ENCODE results near the gene CDK5RAP3. TPM values are rescaled to one million over a fixed set of nuclear protein-coding genes. Genes with fewer than 3 reads are reported as not detected.
"Not testable (repeated sequence)": the region's sequence is repeated elsewhere in the genome, so short reads cannot be mapped to it uniquely, and the experiment has no call there.

CDK5RAP3 gene
- total RNA-seq, 1 experiment from 2014 or later, result 213 TPM

- not testable (repeated sequence) for H3K79me2 ChIP-seq (ENCODE audit: low read length); H3K9me2 ChIP-seq (replicated peaks; ENCODE audit: insufficient read depth, low read length); H2AFZ ChIP-seq (ENCODE audit: low read length); H3K9me3 ChIP-seq (ENCODE audit: low read length); H3K36me3 ChIP-seq (ENCODE audit: insufficient read depth, low read length); DNase-seq; H3K27ac ChIP-seq (ENCODE audit: low read length); H3K9ac ChIP-seq (ENCODE audit: low read length); H4K20me1 ChIP-seq (ENCODE audit: insufficient read depth, low read depth, low read length); H3K4me2 ChIP-seq (ENCODE audit: low read depth, low read length, poor library complexity, severe bottlenecking); H3K27me3 ChIP-seq (ENCODE audit: low read length); H3K4me3 ChIP-seq (ENCODE audit: low read length)
- peaks cover 45% of the 10 kb centered on the region for H3K4me1 ChIP-seq (ENCODE audit: low read length)
These were observed 30.7 kb downstream of the CDK5RAP3 start for GRCh38 chr17:48001657-48002056.

GRCh38 chr17:48002266-48002915 is 31.5 kb downstream of the CDK5RAP3 start:
- H2AFZ ChIP-seq (ENCODE audit: low read length), result peak overlapping the region; percentile 34
- peak overlapping the region; percentile 61 for H3K4me2 ChIP-seq (ENCODE audit: low read depth, low read length, poor library complexity, severe bottlenecking)
- H3K9me2 ChIP-seq (replicated peaks; ENCODE audit: insufficient read depth, low read length), result no peaks in the 10 kb centered on the region
- no peaks in the 10 kb centered on the region for H3K9me3 ChIP-seq (ENCODE audit: low read length)
- peak overlapping the region; percentile 73 for H3K27ac ChIP-seq (ENCODE audit: low read length)
- no peaks in the 10 kb centered on the region for H3K79me2 ChIP-seq (ENCODE audit: low read length)
- H3K4me1 ChIP-seq (ENCODE audit: low read length), result peaks cover 45% of the 10 kb centered on the region
- H3K9ac ChIP-seq (ENCODE audit: low read length), result peak overlapping the region; percentile 41
- no peaks in the 10 kb centered on the region for H3K36me3 ChIP-seq (ENCODE audit: insufficient read depth, low read length)
- H4K20me1 ChIP-seq (ENCODE audit: insufficient read depth, low read depth, low read length), result no peaks in the 10 kb centered on the region
- H3K27me3 ChIP-seq (ENCODE audit: low read length), result no peaks in the 10 kb centered on the region
- peak overlapping the region; percentile 36 for H3K4me3 ChIP-seq (ENCODE audit: low read length)
- peak; percentile 89 for DNase-seq

- Histone ChIP-seq H3K9me3 (ENCODE audit: low read length) (no peaks in the 10 kb centered on the region), H3K4me3 (ENCODE audit: low read length) (peak overlapping the region; percentile 36; the same call in 1 of the 2 replicates), H3K9me2 (replicated peaks; ENCODE audit: insufficient read depth, low read length) (no peaks in the 10 kb centered on the region), H3K4me2 (ENCODE audit: low read depth, low read length, poor library complexity, severe bottlenecking) (peak overlapping the region; percentile 61), H3K27me3 (ENCODE audit: low read length) (no peaks in the 10 kb centered on the region), H4K20me1 (ENCODE audit: insufficient read depth, low read depth, low read length) (no peaks in the 10 kb centered on the region), H3K27ac (ENCODE audit: low read length) (peak overlapping the region; percentile 73), H3K79me2 (ENCODE audit: low read length) (no peaks in the 10 kb centered on the region), H3K36me3 (ENCODE audit: insufficient read depth, low read length) (no peaks in the 10 kb centered on the region), H2AFZ (ENCODE audit: low read length) (peak overlapping the region; percentile 34), H3K4me1 (ENCODE audit: low read length) (peaks cover 45% of the 10 kb centered on the region), H3K9ac (ENCODE audit: low read length) (peak overlapping the region; percentile 41; the same call in 1 of the 2 replicates)
- DNase-seq, result no peak
These were observed 32.1 kb downstream of the CDK5RAP3 start for GRCh38 chr17:48002916-48003416.

- Histone ChIP-seq H3K9me3 (ENCODE audit: low read length) (no peaks in the 10 kb centered on the region), H3K36me3 (ENCODE audit: insufficient read depth, low read length) (no peaks in the 10 kb centered on the region), H3K4me1 (ENCODE audit: low read length) (peaks cover 45% of the 10 kb centered on the region), H3K4me2 (ENCODE audit: low read depth, low read length, poor library complexity, severe bottlenecking) (peak overlapping the region; percentile 61), H3K27me3 (ENCODE audit: low read length) (no peaks in the 10 kb centered on the region), H3K9me2 (replicated peaks; ENCODE audit: insufficient read depth, low read length) (no peaks in the 10 kb centered on the region), H3K9ac (ENCODE audit: low read length) (no peak overlapping the region), H2AFZ (ENCODE audit: low read length) (peak overlapping the region; percentile 4; the same call in 1 of the 2 replicates), H3K4me3 (ENCODE audit: low read length) (peak overlapping the region; percentile 36; the same call in 1 of the 2 replicates), H3K27ac (ENCODE audit: low read length) (no peak overlapping the region; the same call in 1 of the 2 replicates), H4K20me1 (ENCODE audit: insufficient read depth, low read depth, low read length) (no peaks in the 10 kb centered on the region), H3K79me2 (ENCODE audit: low read length) (no peaks in the 10 kb centered on the region)
- no peak for DNase-seq
These were observed 32.7 kb downstream of the CDK5RAP3 start for GRCh38 chr17:48003417-48004151.

GRCh38 chr17:48004983-48005382 is 34.1 kb downstream of the CDK5RAP3 start:
- DNase-seq, result no peak
- peaks cover 45% of the 10 kb centered on the region for H3K4me1 ChIP-seq (ENCODE audit: low read length)
- H3K4me2 ChIP-seq (ENCODE audit: low read depth, low read length, poor library complexity, severe bottlenecking), result no peak overlapping the region
- H3K79me2 ChIP-seq (ENCODE audit: low read length), result no peaks in the 10 kb centered on the region
- H2AFZ ChIP-seq (ENCODE audit: low read length), result peak overlapping the region; percentile 23; the same call in 1 of the 2 replicates
- 0 out of 2 replicates have a peak overlapping the region, but pooled peaks have one; percentile 10 for H3K9ac ChIP-seq (ENCODE audit: low read length)
- no peaks in the 10 kb centered on the region for H3K36me3 ChIP-seq (ENCODE audit: insufficient read depth, low read length)
- H3K27me3 ChIP-seq (ENCODE audit: low read length), result no peaks in the 10 kb centered on the region
- H3K27ac ChIP-seq (ENCODE audit: low read length), result no peak overlapping the region
- H3K9me2 ChIP-seq (replicated peaks; ENCODE audit: insufficient read depth, low read length), result no peaks in the 10 kb centered on the region
- no peaks in the 10 kb centered on the region for H3K9me3 ChIP-seq (ENCODE audit: low read length)
- H3K4me3 ChIP-seq (ENCODE audit: low read length), result no peak overlapping the region
- no peaks in the 10 kb centered on the region for H4K20me1 ChIP-seq (ENCODE audit: insufficient read depth, low read depth, low read length)

GRCh38 chr17:48006936-48007709 is 36.2 kb downstream of the CDK5RAP3 start:
- H3K27me3 ChIP-seq (ENCODE audit: low read length), result no peaks in the 10 kb centered on the region
- no peaks in the 10 kb centered on the region for H3K36me3 ChIP-seq (ENCODE audit: insufficient read depth, low read length)
- no peak overlapping the region for H3K27ac ChIP-seq (ENCODE audit: low read length)
- H2AFZ ChIP-seq (ENCODE audit: low read length), result no peak overlapping the region
- H3K4me3 ChIP-seq (ENCODE audit: low read length), result no peak overlapping the region
- H3K4me2 ChIP-seq (ENCODE audit: low read depth, low read length, poor library complexity, severe bottlenecking), result no peak overlapping the region
- H4K20me1 ChIP-seq (ENCODE audit: insufficient read depth, low read depth, low read length), result no peaks in the 10 kb centered on the region
- no peak for DNase-seq
- peaks cover 54% of the 10 kb centered on the region for H3K4me1 ChIP-seq (ENCODE audit: low read length)
- H3K9ac ChIP-seq (ENCODE audit: low read length), result no peak overlapping the region
- no peaks in the 10 kb centered on the region for H3K9me2 ChIP-seq (replicated peaks; ENCODE audit: insufficient read depth, low read length)
- H3K9me3 ChIP-seq (ENCODE audit: low read length), result no peaks in the 10 kb centered on the region
- no peaks in the 10 kb centered on the region for H3K79me2 ChIP-seq (ENCODE audit: low read length)

- no peaks in the 10 kb centered on the region for H3K27me3 ChIP-seq (ENCODE audit: low read length)
- H3K36me3 ChIP-seq (ENCODE audit: insufficient read depth, low read length), result no peaks in the 10 kb centered on the region
These were observed 39.3 kb downstream of the CDK5RAP3 start for GRCh38 chr17:48010193-48010592.

More at GRCh38 chr17:48010193-48010592, 39.3 kb downstream of the CDK5RAP3 start:
- no peak overlapping the region for H3K9ac ChIP-seq (ENCODE audit: low read length)
- H4K20me1 ChIP-seq (ENCODE audit: insufficient read depth, low read depth, low read length), result no peaks in the 10 kb centered on the region
- no peaks in the 10 kb centered on the region for H3K79me2 ChIP-seq (ENCODE audit: low read length)
- H3K4me1 ChIP-seq (ENCODE audit: low read length), result peaks cover 42% of the 10 kb centered on the region
- H3K9me2 ChIP-seq (replicated peaks; ENCODE audit: insufficient read depth, low read length), result no peaks in the 10 kb centered on the region
- H2AFZ ChIP-seq (ENCODE audit: low read length), result no peak overlapping the region
- H3K27ac ChIP-seq (ENCODE audit: low read length), result no peak overlapping the region
- DNase-seq, result no peak
- no peak overlapping the region for H3K4me2 ChIP-seq (ENCODE audit: low read depth, low read length, poor library complexity, severe bottlenecking)
- H3K4me3 ChIP-seq (ENCODE audit: low read length), result no peak overlapping the region
- no peaks in the 10 kb centered on the region for H3K9me3 ChIP-seq (ENCODE audit: low read length)

Data from Karpas-422 (cell line).